ENCODE measurements around the gene PINLYP. TPM values are rescaled to one million over a fixed set of nuclear protein-coding genes. Genes with fewer than 3 reads are reported as not detected.

Gene PINLYP
- total and polyA plus RNA-seq, 2 donors from 2014 or later: 14.8 to 41.8 TPM

GRCh38 chr19:43609872-43610271, 34.3 kb downstream of the PINLYP start:
- no peak for TF ChIP-seq CTCF (IDR thresholded peaks at IDR 0.05; ENCODE audit: borderline replicate concordance, extremely low read depth, insufficient read depth)
- H3K4me1 ChIP-seq (ENCODE audit: control insufficient read depth in 2 of 3, insufficient read depth in 2 of 3, low read depth in 1 of 3, low read length in 3 of 3): no peaks in the 10 kb centered on the region
- FAIRE-seq: no peak
- no peak overlapping the region for H3K9ac ChIP-seq (ENCODE audit: low read length in 3 of 3)
- DNase-seq: no peak
- peaks cover 0 to 23% (median 8%) of the 10 kb centered on the region in 3 donors for H3K36me3 ChIP-seq (ENCODE audit: control insufficient read depth in 2 of 3, insufficient read depth in 3 of 3, low read length in 3 of 3)
- H3K9me3 ChIP-seq (ENCODE audit: control insufficient read depth in 2 of 3, insufficient read depth in 1 of 3, low read length in 3 of 3): no peaks in the 10 kb centered on the region
- H3K27me3 ChIP-seq (ENCODE audit: control insufficient read depth, insufficient read depth, low read length): no peaks in the 10 kb centered on the region
- no peak overlapping the region for H3K4me3 ChIP-seq (ENCODE audit: low read length in 3 of 3)
- H3K27ac ChIP-seq (ENCODE audit: low read depth in 2 of 2, low read length in 2 of 2): no peak overlapping the region
- intact Hi-C loops (cut with DNase I): no loop called here

GRCh38 chr19:43610493-43610892, 34.9 kb downstream of the PINLYP start:
- H3K4me1 ChIP-seq (ENCODE audit: control insufficient read depth in 2 of 3, insufficient read depth in 2 of 3, low read depth in 1 of 3, low read length in 3 of 3): no peaks in the 10 kb centered on the region
- no peaks in the 10 kb centered on the region for H3K9me3 ChIP-seq (ENCODE audit: control insufficient read depth in 2 of 3, insufficient read depth in 1 of 3, low read length in 3 of 3)
- H3K27ac ChIP-seq (ENCODE audit: low read depth in 2 of 2, low read length in 2 of 2): no peak overlapping the region
- intact Hi-C loops (cut with DNase I): no loop called here
- no peak for TF ChIP-seq CTCF (IDR thresholded peaks at IDR 0.05; ENCODE audit: borderline replicate concordance, extremely low read depth, insufficient read depth)
- H3K36me3 ChIP-seq (ENCODE audit: control insufficient read depth in 2 of 3, insufficient read depth in 3 of 3, low read length in 3 of 3): peaks cover 0 to 23% (median 8%) of the 10 kb centered on the region in 3 donors
- no peak overlapping the region for H3K4me3 ChIP-seq (ENCODE audit: low read length in 3 of 3)
- DNase-seq (no peak), FAIRE-seq (no peak)
- no peaks in the 10 kb centered on the region for H3K27me3 ChIP-seq (ENCODE audit: control insufficient read depth, insufficient read depth, low read length)
- no peak overlapping the region for H3K9ac ChIP-seq (ENCODE audit: low read length in 3 of 3)

- H3K27ac ChIP-seq (ENCODE audit: low read depth in 2 of 2, low read length in 2 of 2): no peak within 1 kb of the TSS
- TF ChIP-seq CTCF (IDR thresholded peaks at IDR 0.05; ENCODE audit: borderline replicate concordance, extremely low read depth, insufficient read depth): no peak
- intact Hi-C loops (cut with DNase I): no loop called here
- H3K4me3 ChIP-seq (ENCODE audit: low read length in 3 of 3): no peak within 1 kb of the TSS
- peaks cover 0 to 20% (median 6%) of the 10 kb centered on the region in 3 donors for H3K36me3 ChIP-seq (ENCODE audit: control insufficient read depth in 2 of 3, insufficient read depth in 3 of 3, low read length in 3 of 3)
- no peaks in the 10 kb centered on the region for H3K27me3 ChIP-seq (ENCODE audit: control insufficient read depth, insufficient read depth, low read length)
- DNase-seq: no peak
- H3K4me1 ChIP-seq (ENCODE audit: control insufficient read depth in 2 of 3, insufficient read depth in 2 of 3, low read depth in 1 of 3, low read length in 3 of 3): no peaks in the 10 kb centered on the region
- H3K9me3 ChIP-seq (ENCODE audit: control insufficient read depth in 2 of 3, insufficient read depth in 1 of 3, low read length in 3 of 3): no peaks in the 10 kb centered on the region
- no peak within 1 kb of the TSS for H3K9ac ChIP-seq (ENCODE audit: low read length in 3 of 3)
- no peak for FAIRE-seq
Observed at GRCh38 chr19:43611788-43612187, 36.2 kb downstream of the PINLYP start, which contains the start of gene SRRM5. Gene SRRM5 (plus strand): TSS chr19:43612088. CDS start chr19:43612122, 34 bp downstream.

- Histone ChIP-seq H3K27me3 (ENCODE audit: control insufficient read depth, insufficient read depth, low read length) (no peaks in the 10 kb centered on the region), H3K27ac (ENCODE audit: low read depth in 2 of 2, low read length in 2 of 2) (no peak overlapping the region), H3K9me3 (ENCODE audit: control insufficient read depth in 2 of 3, insufficient read depth in 1 of 3, low read length in 3 of 3) (no peaks in the 10 kb centered on the region), H3K36me3 (ENCODE audit: control insufficient read depth in 2 of 3, insufficient read depth in 3 of 3, low read length in 3 of 3) (peaks cover 0 to 14% (median 4%) of the 10 kb centered on the region in 3 donors), H3K9ac (ENCODE audit: low read length in 3 of 3) (no peak overlapping the region), H3K4me3 (ENCODE audit: low read length in 3 of 3) (no peak overlapping the region), H3K4me1 (ENCODE audit: control insufficient read depth in 2 of 3, insufficient read depth in 2 of 3, low read depth in 1 of 3, low read length in 3 of 3) (no peaks in the 10 kb centered on the region)
- DNase-seq (no peak), FAIRE-seq (no peak)
- no peak for TF ChIP-seq CTCF (IDR thresholded peaks at IDR 0.05; ENCODE audit: borderline replicate concordance, extremely low read depth, insufficient read depth)
- intact Hi-C loops (cut with DNase I): no loop called here
Observed at GRCh38 chr19:43612374-43612773, 36.8 kb downstream of the PINLYP start.

All from kidney (tissue), 14 donors.